Measurements from ENCODE around the gene RPS6KC1.

- TF ChIP-seq, protein P1, sequence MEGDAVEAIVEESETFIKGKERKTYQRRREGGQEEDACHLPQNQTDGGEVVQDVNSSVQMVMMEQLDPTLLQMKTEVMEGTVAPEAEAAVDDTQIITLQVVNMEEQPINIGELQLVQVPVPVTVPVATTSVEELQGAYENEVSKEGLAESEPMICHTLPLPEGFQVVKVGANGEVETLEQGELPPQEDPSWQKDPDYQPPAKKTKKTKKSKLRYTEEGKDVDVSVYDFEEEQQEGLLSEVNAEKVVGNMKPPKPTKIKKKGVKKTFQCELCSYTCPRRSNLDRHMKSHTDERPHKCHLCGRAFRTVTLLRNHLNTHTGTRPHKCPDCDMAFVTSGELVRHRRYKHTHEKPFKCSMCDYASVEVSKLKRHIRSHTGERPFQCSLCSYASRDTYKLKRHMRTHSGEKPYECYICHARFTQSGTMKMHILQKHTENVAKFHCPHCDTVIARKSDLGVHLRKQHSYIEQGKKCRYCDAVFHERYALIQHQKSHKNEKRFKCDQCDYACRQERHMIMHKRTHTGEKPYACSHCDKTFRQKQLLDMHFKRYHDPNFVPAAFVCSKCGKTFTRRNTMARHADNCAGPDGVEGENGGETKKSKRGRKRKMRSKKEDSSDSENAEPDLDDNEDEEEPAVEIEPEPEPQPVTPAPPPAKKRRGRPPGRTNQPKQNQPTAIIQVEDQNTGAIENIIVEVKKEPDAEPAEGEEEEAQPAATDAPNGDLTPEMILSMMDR (IDR thresholded peaks at IDR 0.05), result no peak
- no peak for TF ChIP-seq POLR2A (IDR thresholded peaks at IDR 0.05)
These were observed 43.4 kb downstream of the RPS6KC1 start for GRCh38 chr1:213094446-213094845.
